Kidney tubule cell (primary cell): ENCODE data around the gene LRRC7.

Experiments used
- DNase-seq: peaks from one replicate; pipeline ENCODE4 v3.0.0-alpha.2; 2018; ENCODE audit warnings: low spot score

LRRC7 gene

DNA sequence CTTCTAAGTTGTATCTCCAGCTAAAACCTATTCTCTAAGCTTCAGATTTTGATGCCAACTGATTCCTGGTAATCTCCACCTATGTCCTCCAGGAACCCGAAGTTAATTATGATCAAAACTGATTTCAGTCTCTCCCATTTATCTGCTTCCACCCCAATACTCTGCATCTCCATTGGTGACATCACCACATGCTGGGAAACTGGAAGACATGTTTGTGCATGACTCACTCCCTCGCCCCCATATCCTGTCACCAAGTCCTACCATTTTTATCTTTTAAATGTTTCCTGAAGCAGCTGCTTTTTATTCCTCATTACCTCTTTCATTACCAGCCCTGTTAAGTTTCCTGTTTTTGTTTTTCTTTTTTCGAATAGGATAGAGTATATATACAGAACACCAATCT lies 409.2 kb downstream of the LRRC7 start:
- peak; percentile 30 for DNase-seq

DNA sequence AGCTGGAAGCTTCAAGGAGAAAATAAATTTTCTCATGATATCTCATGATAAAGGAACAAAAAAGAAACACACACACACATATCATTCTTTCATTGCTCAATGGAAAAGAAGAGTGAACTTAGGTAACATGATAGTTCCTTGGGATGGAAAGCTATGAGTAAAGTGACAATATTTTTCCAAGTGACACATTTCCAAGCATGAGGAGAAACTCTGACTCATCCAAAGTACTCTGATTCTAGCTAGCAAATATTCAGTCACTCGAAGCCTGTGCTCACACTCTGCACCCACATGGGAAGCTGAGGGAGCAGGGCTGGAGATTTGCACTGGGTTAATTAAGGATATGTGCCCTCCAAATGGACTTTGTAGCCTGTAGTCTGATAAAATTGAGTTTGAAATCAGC lies 415.3 kb downstream of the LRRC7 start:
- DNase-seq = peak; percentile 77

DNA sequence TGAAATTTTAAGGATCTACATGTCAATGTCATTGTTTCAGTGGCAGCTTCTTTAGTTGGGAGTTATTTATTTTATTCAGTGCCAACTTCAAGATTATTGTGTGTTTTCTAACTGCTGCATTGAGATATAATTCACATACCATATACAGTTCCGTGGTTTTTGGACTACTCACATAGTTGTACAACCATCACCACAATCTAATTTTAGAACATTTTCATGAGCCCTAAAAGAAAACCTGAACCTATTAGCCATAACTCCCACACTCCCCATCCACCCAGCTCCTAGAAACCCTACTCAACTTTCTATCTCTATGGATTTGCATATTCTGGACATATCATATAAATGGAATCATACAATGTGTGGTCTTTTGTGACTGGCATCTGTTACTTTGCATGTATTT lies 417.7 kb downstream of the LRRC7 start:
- no peak for DNase-seq

DNA sequence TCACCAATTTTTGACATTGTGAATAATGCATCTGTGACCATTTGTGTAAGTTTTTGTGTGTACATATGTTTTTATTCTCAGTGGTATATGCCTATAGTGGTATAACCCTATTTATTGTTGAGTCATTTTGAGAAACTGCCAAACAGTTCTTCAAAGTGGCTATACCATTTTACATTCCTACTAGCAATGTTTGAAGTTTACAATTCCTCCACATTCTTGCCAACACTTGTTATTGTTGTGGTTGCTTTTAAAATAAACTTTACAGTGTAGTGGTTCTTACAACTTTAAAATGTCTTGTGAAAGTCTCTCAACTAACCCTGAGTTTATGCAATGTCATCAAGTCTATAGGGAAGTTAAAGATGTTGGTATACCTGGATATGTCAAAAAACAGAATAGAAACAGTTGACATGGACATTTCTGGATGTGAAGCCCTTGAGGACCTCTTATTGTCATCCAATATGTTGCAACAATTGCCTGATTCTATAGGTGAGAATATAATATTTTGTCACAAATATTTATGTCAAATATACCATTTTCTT lies 418.2 kb downstream of the LRRC7 start:
- no peak for DNase-seq

DNA sequence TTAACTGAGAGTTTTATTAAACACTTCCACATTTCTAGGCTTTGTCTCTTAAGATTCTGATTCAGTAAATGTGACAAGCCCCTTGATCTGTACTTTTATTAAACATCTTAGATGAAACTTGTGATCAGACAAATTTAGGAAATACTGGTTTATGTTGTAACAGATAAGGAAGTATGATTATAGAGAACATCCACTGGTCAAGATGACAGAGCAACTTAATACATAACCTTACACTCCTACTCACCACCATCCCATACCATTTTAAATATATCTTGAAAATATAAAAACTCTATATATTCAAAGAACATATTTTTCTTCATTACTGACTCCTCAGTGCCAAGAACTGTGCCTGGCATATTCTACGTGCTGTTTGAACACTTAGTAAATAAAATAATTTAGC lies 420.2 kb downstream of the LRRC7 start:
- DNase-seq = no peak

DNA sequence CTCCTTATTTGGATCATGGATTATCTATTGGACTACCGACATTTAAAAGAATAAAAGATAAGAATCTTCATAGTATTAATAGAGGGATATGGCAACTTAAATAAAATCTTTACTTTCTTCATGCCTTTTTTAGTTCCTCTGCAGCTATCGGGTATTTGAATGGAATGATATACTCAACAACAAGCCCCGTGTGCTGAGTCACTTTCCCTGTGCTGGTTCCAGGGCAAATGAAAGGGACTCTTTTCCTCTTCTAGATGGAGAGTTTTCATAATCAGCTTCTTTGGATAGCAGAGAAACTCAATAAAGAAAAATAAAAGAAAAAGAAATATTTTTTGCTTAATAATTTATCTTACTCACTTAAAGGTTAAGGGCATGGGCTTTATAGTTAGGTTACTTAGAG lies 423.9 kb downstream of the LRRC7 start:
- DNase-seq = no peak

DNA sequence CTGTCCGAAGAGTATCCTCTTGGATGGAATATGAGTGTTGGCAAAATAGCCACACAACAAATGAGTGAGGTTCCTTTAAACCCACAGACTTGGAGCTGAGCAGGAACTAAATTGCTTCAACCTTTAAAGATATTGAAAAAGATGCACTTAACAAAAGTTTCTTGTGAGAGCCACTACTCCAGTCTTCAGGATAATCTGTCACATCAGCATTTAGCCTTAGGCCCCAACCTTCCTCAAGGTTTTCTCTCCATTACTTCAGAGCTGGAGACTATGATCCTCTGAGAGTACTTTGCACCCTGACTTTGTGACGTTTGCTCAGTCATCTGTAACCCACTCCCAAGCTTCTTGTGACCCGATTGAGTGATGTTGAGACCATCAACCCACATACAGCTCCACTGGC lies 424.9 kb downstream of the LRRC7 start:
- no peak for DNase-seq

DNA sequence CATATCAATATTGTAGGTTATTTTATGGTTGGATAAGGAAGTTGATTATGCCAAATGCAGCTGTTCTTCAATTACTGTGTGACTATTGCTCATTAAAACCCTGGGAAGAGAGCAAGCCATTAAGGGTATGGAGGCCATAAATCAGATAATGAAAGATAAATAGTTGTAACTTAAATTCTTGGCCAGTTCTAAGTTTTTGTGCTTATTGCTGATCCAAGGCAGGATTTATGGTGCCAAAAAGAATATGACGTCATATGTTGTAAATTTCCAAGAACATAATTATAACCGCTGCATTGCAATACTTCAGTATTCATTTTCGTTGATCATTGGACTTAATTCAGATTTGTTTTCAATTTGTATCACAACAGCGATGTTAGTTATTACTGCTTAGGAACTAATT lies 426.1 kb downstream of the LRRC7 start:
- DNase-seq = no peak

DNA sequence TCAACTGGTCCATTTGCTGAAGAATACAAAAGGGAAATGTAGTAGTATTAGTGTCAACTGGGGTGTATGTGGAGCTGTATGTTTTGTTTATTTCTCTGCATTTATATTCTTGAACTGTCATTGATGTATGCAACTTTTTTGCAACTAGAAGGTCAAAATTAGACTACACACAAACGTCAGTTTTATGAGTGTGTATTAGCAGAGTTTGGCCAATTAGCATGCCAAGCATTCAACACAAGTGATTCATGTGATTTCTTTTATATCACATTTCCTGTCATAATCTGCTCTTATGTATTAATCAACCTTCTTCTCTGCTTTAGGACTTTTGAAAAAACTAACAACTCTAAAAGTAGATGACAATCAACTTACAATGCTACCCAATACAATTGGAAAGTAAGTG lies 426.5 kb downstream of the LRRC7 start:
- no peak for DNase-seq

DNA sequence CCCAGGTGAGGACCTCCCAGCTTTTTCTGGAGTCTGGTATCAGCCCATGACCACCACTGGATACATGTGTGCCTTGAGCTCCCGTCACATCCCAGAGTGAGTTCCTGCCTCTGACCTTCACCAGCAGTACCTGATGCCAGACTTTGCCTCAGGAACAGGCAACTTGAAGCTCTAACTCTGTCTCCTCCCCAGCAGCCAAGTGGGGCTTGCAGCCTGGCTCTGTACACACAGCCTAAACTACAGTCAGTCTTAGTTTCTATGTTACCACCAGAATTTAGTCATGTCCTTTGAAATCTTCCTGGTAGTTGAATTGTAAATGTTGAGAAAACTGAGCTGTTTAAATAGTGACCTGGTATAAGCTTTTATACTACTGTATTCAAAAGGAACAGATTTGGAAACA lies 431.1 kb downstream of the LRRC7 start:
- no peak for DNase-seq

DNA sequence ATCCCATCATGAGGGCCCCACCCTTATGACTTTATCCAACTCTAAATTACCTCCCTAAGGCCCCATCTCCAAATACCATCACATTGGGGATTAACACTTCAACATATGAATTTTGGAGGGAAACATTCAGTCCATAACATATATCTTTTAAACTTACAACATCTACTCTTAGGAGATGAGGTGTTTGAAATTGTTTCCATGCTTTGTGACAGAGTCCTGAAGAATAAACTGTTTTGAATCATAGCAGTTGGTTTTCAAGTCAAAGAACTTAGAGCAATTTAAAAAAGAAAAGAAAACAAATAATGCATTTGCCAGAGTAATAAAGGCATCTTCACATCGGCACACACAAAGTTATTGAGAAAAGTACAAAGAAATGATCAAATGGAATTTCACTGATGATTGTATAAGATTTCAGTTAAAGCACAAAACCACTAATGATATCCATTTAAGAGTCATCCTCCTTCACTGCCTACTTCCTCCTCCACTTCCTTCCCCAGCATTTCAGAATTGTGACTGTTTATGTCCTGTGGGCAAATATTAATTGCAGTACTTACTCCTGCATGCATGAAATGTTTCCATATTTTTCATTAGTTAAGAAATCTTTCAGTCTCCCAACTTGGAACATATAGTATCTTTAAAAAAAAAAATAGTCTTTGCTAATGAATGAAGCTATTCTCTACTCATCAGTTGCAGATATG lies 435.6 kb downstream of the LRRC7 start:
- DNase-seq = peak; percentile 45

DNA sequence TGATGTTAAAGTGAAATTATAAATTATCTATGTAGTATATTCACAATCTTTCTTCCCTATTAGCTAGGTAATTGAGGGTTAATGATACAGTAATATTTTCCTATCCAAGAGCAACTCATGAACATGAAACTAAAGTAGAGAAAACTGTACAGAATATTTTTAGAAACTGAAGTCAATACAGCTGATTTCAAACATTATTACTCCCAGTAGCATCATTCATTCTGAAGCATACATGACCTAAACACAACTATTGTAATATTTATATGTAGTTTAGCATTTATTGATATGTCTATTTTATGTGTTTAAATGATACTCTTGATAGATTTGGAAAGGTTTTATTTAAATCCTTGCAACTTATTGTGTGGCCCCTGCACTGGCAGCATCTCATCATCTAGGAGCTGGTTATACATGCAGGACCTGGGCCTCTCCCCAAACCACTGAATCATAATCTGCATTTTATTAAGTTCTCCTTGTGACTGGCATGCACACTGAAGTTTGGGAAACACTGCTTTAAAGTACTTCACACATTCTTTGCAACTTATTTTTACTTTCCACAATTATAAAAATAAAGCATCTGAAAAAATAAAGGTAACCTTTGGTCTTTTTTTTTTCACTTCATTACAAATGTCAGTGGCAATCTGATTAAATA lies 437.8 kb downstream of the LRRC7 start:
- DNase-seq = no peak

DNA sequence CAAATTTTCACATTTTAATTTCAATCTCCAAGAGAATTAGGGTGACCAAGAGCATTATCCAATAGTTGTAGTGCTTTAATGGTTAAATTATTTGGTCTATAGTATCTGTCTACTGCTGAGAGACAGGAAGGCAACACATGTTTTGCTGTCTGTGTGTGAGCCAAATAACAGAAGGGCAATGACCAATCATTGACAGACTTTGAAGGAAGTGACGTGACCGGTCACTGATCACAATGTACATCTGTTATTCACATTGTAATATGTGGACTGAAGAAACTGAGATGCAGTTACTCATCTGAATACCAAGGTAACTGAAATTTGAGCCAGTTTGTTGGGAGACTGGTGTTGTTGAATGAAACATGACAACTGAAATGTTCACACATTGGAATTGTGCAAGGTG lies 440.9 kb downstream of the LRRC7 start:
- DNase-seq = peak; percentile 57

DNA sequence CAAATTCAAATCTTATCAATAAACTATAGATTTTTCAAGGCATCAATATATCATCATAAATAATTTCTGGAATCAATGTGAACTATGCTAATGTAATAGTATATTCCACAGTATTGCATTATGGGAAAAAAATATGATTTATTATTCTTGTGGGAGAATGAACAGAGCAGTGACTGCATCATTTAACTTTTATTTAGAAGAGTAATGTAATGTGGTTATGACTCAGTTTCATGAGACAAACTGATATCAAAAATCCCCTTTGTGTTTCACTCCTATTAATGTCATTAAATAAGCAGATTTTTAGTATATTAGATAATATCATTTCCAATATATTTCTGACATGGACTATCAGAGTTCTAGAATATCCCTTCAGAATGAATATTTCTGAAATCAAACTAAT lies 450.0 kb downstream of the LRRC7 start:
- DNase-seq = no peak

DNA sequence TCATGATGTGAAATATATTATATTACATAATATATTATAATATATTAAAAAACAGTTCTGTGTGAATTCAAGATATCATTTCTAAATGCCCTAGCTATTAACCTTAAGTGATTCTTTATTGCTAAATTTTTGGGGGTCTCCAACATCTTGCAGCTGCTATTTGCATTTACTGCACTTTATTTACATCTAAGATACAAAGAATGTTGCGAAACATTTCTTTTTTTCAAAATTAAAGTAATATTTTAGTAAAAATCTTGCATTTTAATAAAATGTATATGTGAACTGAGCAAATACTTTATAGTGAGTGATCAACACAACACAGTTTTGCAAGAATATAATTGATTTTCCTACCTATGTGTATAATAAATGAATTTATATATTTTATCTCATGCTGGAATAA lies 456.6 kb downstream of the LRRC7 start:
- no peak for DNase-seq

DNA sequence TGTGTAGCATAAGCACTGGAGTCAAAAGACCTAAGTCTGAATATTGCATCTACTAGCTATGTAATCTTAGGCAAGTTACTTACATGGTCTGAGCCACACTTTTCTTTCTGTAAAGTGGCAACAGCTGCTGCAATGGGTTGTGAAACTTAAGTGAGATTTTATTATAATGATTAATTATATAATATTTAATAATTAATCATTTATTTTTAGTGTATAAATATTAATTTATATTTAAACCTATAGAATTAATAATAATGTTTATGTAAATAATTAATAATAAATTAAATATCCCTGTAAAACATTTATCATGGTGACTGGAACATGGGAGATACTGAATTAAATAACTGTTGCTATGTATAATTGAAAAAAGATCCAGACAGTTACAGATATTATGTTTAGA lies 457.3 kb downstream of the LRRC7 start:
- no peak for DNase-seq

DNA sequence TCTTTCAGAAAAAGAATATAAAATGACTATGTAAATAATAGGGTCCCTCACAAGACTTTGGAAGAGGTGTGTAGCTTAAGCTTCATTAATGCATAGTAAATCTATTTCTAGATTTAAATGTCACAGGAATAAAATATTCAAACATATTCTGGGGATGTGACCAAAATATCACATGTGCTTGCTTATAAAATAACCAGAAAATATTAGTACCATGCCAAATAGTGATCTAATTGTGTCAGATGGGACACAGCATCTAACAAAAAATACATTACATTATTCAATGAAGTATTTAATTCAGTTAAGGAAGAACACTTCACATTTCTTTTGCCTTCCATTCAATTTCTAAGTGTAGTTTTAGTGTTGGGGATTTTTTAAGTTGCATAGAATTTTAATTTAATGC lies 458.1 kb downstream of the LRRC7 start:
- DNase-seq = no peak

DNA sequence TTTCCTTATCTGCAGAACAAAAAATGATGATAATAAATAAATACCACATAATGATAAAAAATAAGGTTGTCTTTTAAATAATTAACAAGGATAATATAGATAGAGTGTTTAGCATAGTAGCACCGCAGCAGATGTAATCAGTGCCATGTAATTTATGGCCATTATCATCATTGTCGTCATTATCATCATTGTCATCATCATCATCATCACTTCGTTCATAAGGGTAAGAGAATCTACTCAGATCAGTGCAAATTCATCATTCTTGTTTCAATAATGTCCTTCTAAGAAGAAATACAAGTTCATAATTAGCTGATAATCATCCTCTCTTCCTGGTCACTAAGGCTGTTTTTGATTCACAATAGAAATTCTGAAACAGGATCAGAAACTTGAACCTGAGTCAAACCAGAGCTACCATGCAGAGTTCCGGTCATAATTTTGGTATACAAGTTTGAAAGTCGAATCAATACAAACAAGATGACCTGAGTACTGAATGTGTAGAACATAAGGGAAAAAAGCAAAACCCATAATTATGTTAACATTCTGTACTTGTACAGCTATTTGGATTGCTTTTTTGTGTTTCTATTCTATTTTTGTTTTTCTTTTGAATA lies 465.6 kb downstream of the LRRC7 start:
- no peak for DNase-seq

DNA sequence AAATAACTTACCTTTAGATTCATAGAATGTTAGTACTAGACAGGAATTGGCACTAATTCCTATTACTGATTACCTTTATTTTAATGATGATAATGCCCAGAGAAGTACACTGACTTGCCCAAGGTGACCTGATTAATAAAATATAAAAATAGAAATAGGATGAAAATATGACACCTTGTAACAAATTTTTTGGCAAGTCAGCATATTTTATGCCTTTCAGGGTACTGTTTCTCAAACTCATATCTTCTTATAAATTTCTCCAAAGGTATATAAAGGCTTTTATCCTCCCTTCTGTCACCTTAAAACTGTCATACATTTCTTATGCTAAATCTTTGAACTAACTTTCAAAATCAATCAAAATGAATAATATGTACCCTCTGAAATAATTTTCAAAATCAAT lies 466.2 kb downstream of the LRRC7 start:
- DNase-seq = no peak

DNA sequence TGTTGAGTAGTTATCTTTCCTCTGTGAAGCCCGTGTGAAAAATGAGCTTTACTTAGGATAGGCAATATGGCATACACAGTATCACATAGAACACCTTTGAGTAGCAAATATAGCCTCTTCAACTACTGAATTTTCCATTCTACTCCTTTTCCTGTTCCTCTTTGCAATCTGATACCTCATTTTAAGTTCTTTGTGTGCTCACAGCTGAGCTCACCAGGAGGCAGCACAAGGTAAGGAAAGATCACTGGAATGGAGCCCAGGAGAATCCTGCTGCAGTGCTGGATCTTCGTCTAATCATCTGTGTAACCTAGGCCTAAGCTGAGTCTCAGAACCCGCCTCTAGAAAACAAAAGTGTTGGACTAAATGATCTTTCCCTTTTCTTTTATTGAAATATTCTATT lies 466.7 kb downstream of the LRRC7 start:
- DNase-seq = peak; percentile 47

DNA sequence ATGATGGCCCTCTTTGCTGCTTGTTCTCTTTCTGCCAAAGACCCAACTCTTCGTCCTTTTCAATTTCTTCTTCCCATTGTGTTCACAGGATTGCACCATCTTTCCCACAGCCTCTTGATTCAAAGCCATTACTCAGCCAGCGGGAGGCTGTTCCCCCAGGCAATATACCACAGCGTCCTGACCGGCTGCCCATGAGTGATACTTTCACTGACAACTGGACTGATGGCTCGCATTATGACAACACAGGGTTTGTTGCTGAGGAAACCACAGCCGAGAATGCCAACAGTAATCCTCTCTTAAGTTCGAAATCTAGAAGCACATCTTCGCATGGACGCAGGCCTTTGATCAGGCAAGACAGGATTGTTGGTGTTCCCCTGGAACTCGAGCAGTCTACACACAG lies 470.3 kb downstream of the LRRC7 start:
- peak; percentile 14 for DNase-seq

DNA sequence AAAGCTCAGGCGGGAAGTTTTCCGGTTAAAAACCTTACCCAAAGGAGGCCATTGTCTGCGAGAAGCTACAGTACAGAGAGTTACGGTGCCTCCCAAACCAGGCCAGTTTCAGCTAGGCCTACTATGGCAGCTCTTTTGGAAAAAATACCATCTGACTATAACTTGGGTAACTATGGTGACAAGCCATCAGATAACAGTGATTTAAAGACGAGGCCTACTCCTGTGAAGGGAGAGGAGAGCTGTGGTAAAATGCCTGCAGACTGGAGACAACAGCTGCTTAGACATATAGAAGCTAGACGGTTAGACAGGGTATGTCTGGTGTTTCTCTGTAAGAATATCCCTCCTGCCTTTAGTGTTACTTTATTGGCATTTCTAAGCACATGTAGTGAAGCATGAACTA lies 471.8 kb downstream of the LRRC7 start:
- DNase-seq = no peak

DNA sequence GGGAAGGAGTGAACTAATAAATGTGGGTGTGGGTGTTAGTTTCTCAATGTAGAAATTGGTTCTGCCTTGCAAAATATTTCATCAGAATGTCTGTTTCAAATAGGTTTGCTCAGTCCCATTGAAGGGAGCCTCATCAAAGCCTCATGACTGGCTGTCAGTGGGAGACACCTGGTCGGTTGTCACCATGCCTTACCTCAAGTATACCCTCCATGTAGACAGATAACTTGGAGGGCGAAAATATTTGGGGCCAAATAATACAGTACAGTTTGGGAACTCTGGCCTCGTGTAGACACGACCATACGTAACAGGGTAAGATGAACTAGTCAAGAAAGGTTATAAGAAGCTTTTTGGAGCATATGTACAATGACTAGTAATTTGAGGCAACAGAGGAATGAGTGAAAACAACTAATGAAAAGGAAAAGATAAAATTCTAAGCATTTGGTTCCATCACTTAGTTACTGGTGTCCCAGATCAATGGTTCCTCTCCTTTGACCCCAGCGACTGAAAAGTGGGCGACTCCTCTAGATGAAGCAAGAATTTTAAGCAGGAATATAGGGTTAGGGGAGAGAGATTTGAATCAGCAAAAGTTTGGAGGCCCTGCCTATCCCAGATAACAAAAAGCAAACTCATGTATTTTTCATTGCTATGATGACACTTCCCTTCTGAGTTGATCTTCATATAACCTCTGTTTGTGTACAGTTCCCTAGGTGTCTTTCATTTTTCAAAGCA lies 473.8 kb downstream of the LRRC7 start:
- DNase-seq = no peak
